WTC11 (cell line): ENCODE results near the gene RAB1A. TPM values are rescaled to one million over a fixed set of nuclear protein-coding genes. Genes with fewer than 3 reads are reported as not detected.

ENCODE experiments used
- ATAC-seq: fragments of 200-7000 bp; cut with Tn5 transposase; 2 replicates; pipeline ENCODE4 v1.10.0; 2021; ENCODE audit warnings: mild to moderate bottlenecking, moderate library complexity
- CTCF ChIA-PET: fragments of 300-600 bp; sonication (Branson Sonifier 250); formaldehyde crosslinking; loops from one replicate; lab custom pipeline; 2021; ENCODE audit warnings: antibody characterized with exemption; lab: Charles Lee
- POLR2A ChIA-PET: fragments of 350-600 bp; sonication (Branson Sonifier 250); formaldehyde crosslinking; loops from one replicate; lab custom pipeline; 2021; ENCODE audit warnings: antibody characterized with exemption; lab: Charles Lee
- DNase-seq: peaks from one replicate; pipeline ENCODE4 v3.0.0; 2021; ENCODE audit warnings: low spot score
- H3K27ac Mint-ChIP-seq: 2 replicates; pipeline ENCODE4 v1.8.0; 2021; ENCODE audit warnings: mixed read lengths
- H3K27me3 Mint-ChIP-seq: 2 replicates; pipeline ENCODE4 v1.8.0; 2021; ENCODE audit warnings: low read depth, mild to moderate bottlenecking, moderate library complexity, mixed read lengths
- H3K36me3 Mint-ChIP-seq: 2 replicates; pipeline ENCODE4 v1.8.0; 2021; ENCODE audit warnings: mixed read lengths
- H3K4me1 Mint-ChIP-seq: 2 replicates; pipeline ENCODE4 v1.8.0; 2022; ENCODE audit warnings: mixed read lengths
- H3K4me3 Mint-ChIP-seq: 2 replicates; pipeline ENCODE4 v1.8.0; 2021; ENCODE audit warnings: mild to moderate bottlenecking, moderate library complexity, mixed read lengths
- H3K9me3 Mint-ChIP-seq: 2 replicates; pipeline ENCODE4 v1.8.0; 2021; ENCODE audit warnings: mixed read lengths
- AR ChIP-seq: fragments of 250-450 bp; sonication (Bioruptor Pico); IDR thresholded peaks from 2 replicates; pipeline ENCODE4 v1.9.0; 2021; ENCODE audit warnings: mild to moderate bottlenecking
- ATF2 ChIP-seq: sonication (generic); formaldehyde crosslinking; IDR thresholded peaks from 2 replicates; pipeline ENCODE4 v1.8.1; 2022; ENCODE audit warnings: low read depth, missing genetic modification reagents, borderline replicate concordance
- CREB1 ChIP-seq: sonication (generic); formaldehyde crosslinking; IDR thresholded peaks from 2 replicates; pipeline ENCODE4 v1.8.0; 2023; ENCODE audit warnings: mild to moderate bottlenecking, missing genetic modification reagents
- CTCF ChIP-seq: fragments of 200-600 bp; IDR thresholded peaks from 2 replicates; pipeline ENCODE4 v1.8.0; 2022; ENCODE audit warnings: antibody characterized with exemption
- E2F5 ChIP-seq: sonication (generic); formaldehyde crosslinking; IDR thresholded peaks from 2 replicates; pipeline ENCODE4 v1.8.1; 2022; ENCODE audit warnings: mild to moderate bottlenecking, moderate library complexity, missing genetic modification reagents
- ETV6 ChIP-seq: sonication (generic); formaldehyde crosslinking; IDR thresholded peaks from 2 replicates; pipeline ENCODE4 v1.8.1; 2022; ENCODE audit warnings: mild to moderate bottlenecking, missing genetic modification reagents
- FOXK1 ChIP-seq: sonication (generic); formaldehyde crosslinking; IDR thresholded peaks from 2 replicates; pipeline ENCODE4 v1.8.0; 2022; ENCODE audit warnings: mild to moderate bottlenecking, moderate library complexity, missing genetic modification reagents
- GABPB1 ChIP-seq: sonication (generic); formaldehyde crosslinking; IDR thresholded peaks from 2 replicates; pipeline ENCODE4 v1.8.1; 2023; ENCODE audit warnings: mild to moderate bottlenecking, missing genetic modification reagents
- KAT7 ChIP-seq: sonication (generic); formaldehyde crosslinking; IDR thresholded peaks from 2 replicates; pipeline ENCODE4 v1.8.1; 2023; ENCODE audit warnings: missing genetic modification reagents, mild to moderate bottlenecking, borderline replicate concordance
- MYBL2 ChIP-seq: sonication (generic); formaldehyde crosslinking; IDR thresholded peaks from 2 replicates; pipeline ENCODE4 v1.8.1; 2023; ENCODE audit warnings: mild to moderate bottlenecking, moderate library complexity, missing genetic modification reagents
- NR3C1 ChIP-seq: sonication (generic); formaldehyde crosslinking; conservative IDR thresholded peaks from 2 replicates; pipeline ENCODE4 v1.8.1; 2023; ENCODE audit warnings: low read depth, mild to moderate bottlenecking, missing genetic modification reagents
- RELA ChIP-seq: sonication (generic); formaldehyde crosslinking; IDR thresholded peaks from 2 replicates; pipeline ENCODE4 v1.8.1; 2022; ENCODE audit warnings: missing genetic modification reagents, mild to moderate bottlenecking, borderline replicate concordance
- TEAD4 ChIP-seq: sonication (generic); formaldehyde crosslinking; IDR thresholded peaks from 2 replicates; pipeline ENCODE4 v1.8.0; 2022; ENCODE audit warnings: mild to moderate bottlenecking, missing genetic modification reagents
- USF1 ChIP-seq: sonication (generic); formaldehyde crosslinking; IDR thresholded peaks from 2 replicates; pipeline ENCODE4 v1.8.0; 2022; ENCODE audit warnings: mild to moderate bottlenecking, missing genetic modification reagents
- ZNF416 ChIP-seq: fragments of 250-450 bp; sonication (Bioruptor Pico); IDR thresholded peaks from 2 replicates; pipeline ENCODE4 v1.9.0; 2021; ENCODE audit warnings: mild to moderate bottlenecking, inconsistent platforms
- total RNA-seq: library from RNA; stranded (reverse); gene quantifications from 3 replicates; pipeline ENCODE4 v1.2.3, GENCODE V29; 2021
- TF ChIP-seq, protein P1 (sequence below): sonication (generic); formaldehyde crosslinking; IDR thresholded peaks from 2 replicates; pipeline ENCODE4 v1.8.0; 2022; ENCODE audit warnings: missing genetic modification reagents

RAB1A gene
- total RNA-seq, 1 experiment from 2014 or later = 114 TPM

DNA sequence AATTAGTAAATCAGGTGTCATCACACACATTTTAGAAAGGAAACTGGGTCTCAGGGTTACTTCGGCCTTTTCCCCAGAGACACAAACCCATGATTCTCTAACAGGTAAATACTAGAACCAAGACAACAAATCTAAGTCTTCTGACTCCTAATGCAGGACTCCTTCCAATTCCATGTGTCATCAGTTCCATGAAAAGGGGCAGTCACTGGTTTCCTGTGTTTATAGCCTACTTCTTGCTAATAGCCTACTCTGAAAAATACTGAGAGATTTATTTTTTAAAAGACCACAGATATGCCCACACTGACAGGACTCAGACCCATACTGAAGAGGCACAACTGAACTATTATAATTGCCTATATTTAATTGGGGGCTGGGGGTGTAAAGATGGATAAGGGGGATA lies 33.0 kb downstream of the RAB1A start (continued):
- TF ChIP-seq, protein P1, sequence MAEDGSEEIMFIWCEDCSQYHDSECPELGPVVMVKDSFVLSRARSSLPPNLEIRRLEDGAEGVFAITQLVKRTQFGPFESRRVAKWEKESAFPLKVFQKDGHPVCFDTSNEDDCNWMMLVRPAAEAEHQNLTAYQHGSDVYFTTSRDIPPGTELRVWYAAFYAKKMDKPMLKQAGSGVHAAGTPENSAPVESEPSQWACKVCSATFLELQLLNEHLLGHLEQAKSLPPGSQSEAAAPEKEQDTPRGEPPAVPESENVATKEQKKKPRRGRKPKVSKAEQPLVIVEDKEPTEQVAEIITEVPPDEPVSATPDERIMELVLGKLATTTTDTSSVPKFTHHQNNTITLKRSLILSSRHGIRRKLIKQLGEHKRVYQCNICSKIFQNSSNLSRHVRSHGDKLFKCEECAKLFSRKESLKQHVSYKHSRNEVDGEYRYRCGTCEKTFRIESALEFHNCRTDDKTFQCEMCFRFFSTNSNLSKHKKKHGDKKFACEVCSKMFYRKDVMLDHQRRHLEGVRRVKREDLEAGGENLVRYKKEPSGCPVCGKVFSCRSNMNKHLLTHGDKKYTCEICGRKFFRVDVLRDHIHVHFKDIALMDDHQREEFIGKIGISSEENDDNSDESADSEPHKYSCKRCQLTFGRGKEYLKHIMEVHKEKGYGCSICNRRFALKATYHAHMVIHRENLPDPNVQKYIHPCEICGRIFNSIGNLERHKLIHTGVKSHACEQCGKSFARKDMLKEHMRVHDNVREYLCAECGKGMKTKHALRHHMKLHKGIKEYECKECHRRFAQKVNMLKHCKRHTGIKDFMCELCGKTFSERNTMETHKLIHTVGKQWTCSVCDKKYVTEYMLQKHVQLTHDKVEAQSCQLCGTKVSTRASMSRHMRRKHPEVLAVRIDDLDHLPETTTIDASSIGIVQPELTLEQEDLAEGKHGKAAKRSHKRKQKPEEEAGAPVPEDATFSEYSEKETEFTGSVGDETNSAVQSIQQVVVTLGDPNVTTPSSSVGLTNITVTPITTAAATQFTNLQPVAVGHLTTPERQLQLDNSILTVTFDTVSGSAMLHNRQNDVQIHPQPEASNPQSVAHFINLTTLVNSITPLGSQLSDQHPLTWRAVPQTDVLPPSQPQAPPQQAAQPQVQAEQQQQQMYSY (CRISPR knock-in tag) = no peak

DNA sequence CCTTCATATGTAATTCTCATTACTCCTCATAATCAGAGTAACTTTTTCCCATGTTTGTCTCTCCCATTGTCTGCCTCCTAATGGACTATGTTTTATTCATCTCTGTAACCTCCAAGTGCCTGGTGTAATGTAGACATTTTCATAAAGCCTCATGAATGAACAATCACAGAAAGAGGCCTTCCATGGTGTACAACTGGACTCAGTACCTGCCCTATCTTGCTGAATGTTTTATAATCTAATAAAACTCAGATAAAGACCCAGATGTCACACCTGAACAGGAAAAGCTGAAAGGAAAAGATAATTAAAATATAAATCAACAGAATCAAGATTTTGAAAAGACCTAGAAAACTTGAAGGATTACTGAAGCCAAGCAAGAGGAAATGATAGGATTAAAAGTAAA lies 36.7 kb downstream of the RAB1A start:
- ATAC-seq = no peak
- no peak for DNase-seq
- POLR2A ChIA-PET = no interaction called here
- H3K27ac Mint-ChIP-seq = no peak overlapping the region
- peaks cover 45% of the 10 kb centered on the region for H3K36me3 Mint-ChIP-seq
- no peak overlapping the region for H3K4me3 Mint-ChIP-seq
- H3K27me3 Mint-ChIP-seq = no peaks in the 10 kb centered on the region
- H3K4me1 Mint-ChIP-seq = peaks cover 8% of the 10 kb centered on the region
- CTCF ChIA-PET = interaction anchor here (0.7 kb wide), 1 partner anchor 8 kb away, joined by 3 read pairs; no protein-coding TSS in a partner anchor
- TF ChIP-seq TEAD4 = no peak
- no peak for TF ChIP-seq ZNF416
- no peak for TF ChIP-seq RELA (CRISPR knock-in tag)
- TF ChIP-seq ATF2 (CRISPR knock-in tag) = no peak
- TF ChIP-seq AR (CRISPR knock-in tag) = no peak
- no peak for TF ChIP-seq E2F5
- TF ChIP-seq MYBL2 (CRISPR knock-in tag) = no peak
- no peak for TF ChIP-seq KAT7 (CRISPR knock-in tag)
- TF ChIP-seq CREB1 (CRISPR knock-in tag) = no peak
- no peak for TF ChIP-seq NR3C1 (CRISPR knock-in tag)
- TF ChIP-seq ETV6 = no peak
- TF ChIP-seq FOXK1 (CRISPR knock-in tag) = no peak
- no peak for TF ChIP-seq GABPB1 (CRISPR knock-in tag)
- TF ChIP-seq USF1 (CRISPR knock-in tag) = no peak
- TF ChIP-seq CTCF = no peak
- H3K9me3 Mint-ChIP-seq = no peaks in the 10 kb centered on the region
